GM19328 (cell line): Measurements from ENCODE around the gene NCBP3.
"Not testable (repeated sequence)": the region's sequence is repeated elsewhere in the genome, so short reads cannot be mapped to it uniquely, and the experiment has no call there.

Experiments
- ATAC-seq: cut with Tn5 transposase; IDR thresholded peaks from one replicate; pipeline ENCODE4 v1.9.1; 2021; ENCODE audit warnings: mild to moderate bottlenecking, moderate library complexity; ENCODE audit not compliant: unreplicated experiment

Gene NCBP3

GRCh38 chr17:3795390-3796102, 50.5 kb downstream of the NCBP3 start:
- no peak for ATAC-seq

GRCh38 chr17:3794557-3795389, 51.3 kb downstream of the NCBP3 start:
- ATAC-seq, result no peak

- ATAC-seq, result not testable (repeated sequence)
Measured at GRCh38 chr17:3794152-3794551, 51.9 kb downstream of the NCBP3 start.

- not testable (repeated sequence) for ATAC-seq
Measured at GRCh38 chr17:3793258-3793657, 52.8 kb downstream of the NCBP3 start.

- no peak for ATAC-seq
Measured at GRCh38 chr17:3792481-3792880, 53.6 kb downstream of the NCBP3 start.

- no peak for ATAC-seq
Measured at GRCh38 chr17:3788200-3788599, 57.8 kb downstream of the NCBP3 start.

- ATAC-seq, result not testable (repeated sequence)
Measured at GRCh38 chr17:3785323-3785722, 60.7 kb downstream of the NCBP3 start.

GRCh38 chr17:3782751-3783150, 63.3 kb downstream of the NCBP3 start:
- ATAC-seq, result no peak

GRCh38 chr17:3780986-3781385, 65.1 kb downstream of the NCBP3 start:
- ATAC-seq, result no peak

GRCh38 chr17:3777366-3778120, 68.5 kb downstream of the NCBP3 start:
- no peak for ATAC-seq

GRCh38 chr17:3773966-3774365, 72.1 kb downstream of the NCBP3 start:
- no peak for ATAC-seq

- no peak for ATAC-seq
Measured at GRCh38 chr17:3773511-3773910, 72.5 kb downstream of the NCBP3 start.

GRCh38 chr17:3772764-3773163, 73.3 kb downstream of the NCBP3 start:
- no peak for ATAC-seq

GRCh38 chr17:3771140-3771539, 74.9 kb downstream of the NCBP3 start:
- no peak for ATAC-seq

GRCh38 chr17:3770466-3770865, 75.6 kb downstream of the NCBP3 start:
- ATAC-seq, result no peak

- ATAC-seq, result no peak
Measured at GRCh38 chr17:3768769-3769168, 77.3 kb downstream of the NCBP3 start.

- ATAC-seq, result no peak
Measured at GRCh38 chr17:3768341-3768740, 77.7 kb downstream of the NCBP3 start.

GRCh38 chr17:3766779-3767178, 79.3 kb downstream of the NCBP3 start:
- no peak for ATAC-seq

- no peak for ATAC-seq
Measured at GRCh38 chr17:3765981-3766380, 80.1 kb downstream of the NCBP3 start.

- no peak for ATAC-seq
Measured at GRCh38 chr17:3763777-3764170, 82.3 kb downstream of the NCBP3 start.

GRCh38 chr17:3762922-3763776, 82.9 kb downstream of the NCBP3 start:
- no peak for ATAC-seq
